Endothelial cell of umbilical vein (primary cell): ENCODE measurements around the gene FILIP1. TPM values are rescaled to one million over a fixed set of nuclear protein-coding genes. Genes with fewer than 3 reads are reported as not detected.

Source experiments
- BruUV-seq: library from RNA; stranded (reverse); fragments of 400-500 nt; replicated peaks from 2 replicates; lab custom pipeline; 2021; lab: Mats Ljungman, UMichigan
- CTCF ChIA-PET: fragments of 300-600, 350-600 bp; sonication (Branson Sonifier 250); formaldehyde crosslinking; loops from one replicate; lab custom pipeline; 2021; ENCODE audit warnings: antibody characterized with exemption, inconsistent platforms; lab: Charles Lee
- POLR2A ChIA-PET: fragments of 300-600, 350-600 bp; sonication (Branson Sonifier 250); formaldehyde crosslinking; loops from one replicate; lab custom pipeline; 2021; ENCODE audit warnings: antibody characterized with exemption, inconsistent platforms; lab: Charles Lee
- DNase-seq: peaks from one replicate; pipeline ENCODE4 v3.0.0-alpha.2; 2011; ENCODE audit warnings: low read depth, low spot score
- FAIRE-seq: peaks from 2 replicates; lab custom pipeline; 2011; peaks lifted over from hg19 to GRCh38; lab: Jason Lieb, UNC
- H2AFZ ChIP-seq: 2 replicates; pipeline ENCODE4 v1.6.0; 2012; ENCODE audit warnings: low read depth, low read length, control low read depth, inconsistent platforms
- H3K27ac ChIP-seq: 2 replicates; pipeline ENCODE4 v1.5.1; 2011; ENCODE audit warnings: low read depth, mild to moderate bottlenecking, control low read depth, low read length, moderate library complexity; ENCODE audit not compliant: insufficient read depth
- H3K27me3 ChIP-seq, 2 experiments: 2 replicates each; pipeline versions ENCODE4 v1.6.0 to v1.6.1; 2011; ENCODE audit warnings: low read length in 2 of 2, mixed read lengths in 1 of 2; ENCODE audit not compliant: control insufficient read depth in 2 of 2, insufficient read depth in 2 of 2
- H3K36me3 ChIP-seq, 2 experiments: 2 replicates in 1 of 2; 3 replicates in 1 of 2; pipeline ENCODE4 v1.5.1; 2011; ENCODE audit warnings: low read length in 2 of 2, mild to moderate bottlenecking in 1 of 2, moderate library complexity in 1 of 2; ENCODE audit not compliant: control insufficient read depth in 2 of 2, insufficient read depth in 2 of 2; ENCODE audit errors: extremely low read depth in 1 of 2
- H3K4me1 ChIP-seq: 3 replicates; pipeline ENCODE4 v1.5.1; 2011; ENCODE audit warnings: mild to moderate bottlenecking, low read length; ENCODE audit not compliant: control insufficient read depth, insufficient read depth; ENCODE audit errors: extremely low read depth
- H3K4me2 ChIP-seq: 2 replicates; pipeline ENCODE4 v1.6.1; 2011; ENCODE audit warnings: low read length, control low read depth, mixed read lengths; ENCODE audit not compliant: insufficient read depth
- H3K4me3 ChIP-seq, 3 experiments: fragments of 200-600 bp in 1 of 3; sonication (generic), shearing (Covaris generic) in 1 of 3; replicated peaks in 1 of 3; 2 replicates each; pipeline ENCODE4 v1.5.1; 2011 to 2016; ENCODE audit warnings: control low read depth in 3 of 3, low read length in 3 of 3, mild to moderate bottlenecking in 2 of 3, inconsistent platforms in 1 of 3, low read depth in 1 of 3, moderate library complexity in 1 of 3; ENCODE audit not compliant: insufficient read depth in 1 of 3
- H3K79me2 ChIP-seq: 2 replicates; pipeline ENCODE4 v1.6.0; 2012; ENCODE audit warnings: low read length, inconsistent platforms; ENCODE audit not compliant: control insufficient read depth, insufficient read depth
- H3K9ac ChIP-seq: replicated peaks from 2 replicates; pipeline ENCODE3; 2011; ENCODE audit warnings: low read length, control low read depth; ENCODE audit not compliant: insufficient read depth; ENCODE audit errors: extremely low read depth
- H3K9me1 ChIP-seq: replicated peaks from 3 replicates; pipeline ENCODE4 v1.6.0; 2011; ENCODE audit warnings: mild to moderate bottlenecking, low read length; ENCODE audit not compliant: control insufficient read depth, insufficient read depth; ENCODE audit errors: extremely low read depth
- H3K9me3 ChIP-seq: replicated peaks from 2 replicates; pipeline ENCODE4 v1.5.1; 2012; ENCODE audit warnings: low read length, inconsistent platforms; ENCODE audit not compliant: control insufficient read depth, insufficient read depth
- H4K20me1 ChIP-seq: replicated peaks from 2 replicates; pipeline ENCODE3; 2011; ENCODE audit warnings: mild to moderate bottlenecking, low read length; ENCODE audit not compliant: control insufficient read depth, insufficient read depth; ENCODE audit errors: extremely low read depth
- FOS ChIP-seq: IDR thresholded peaks from 2 replicates; pipeline ENCODE4 v1.6.1; 2011; ENCODE audit warnings: mild to moderate bottlenecking, low read length, moderate library complexity, borderline replicate concordance; ENCODE audit not compliant: insufficient read depth
- JUN ChIP-seq: IDR thresholded peaks from 2 replicates; pipeline ENCODE4 v1.6.1; 2011; ENCODE audit warnings: borderline replicate concordance, low read depth; ENCODE audit not compliant: insufficient read length, insufficient read depth
- POLR2A ChIP-seq: IDR thresholded peaks from 2 replicates; pipeline ENCODE4 v1.6.1; 2012; ENCODE audit warnings: low read depth, mild to moderate bottlenecking, control low read depth, low read length
- dilution Hi-C: fragments of 300-500 bp; cut with MboI; formaldehyde crosslinking; loops from one replicate; pipeline ENCODE4 v1.15.0; 2019; ENCODE audit warnings: low sequenced_read_pairs; ENCODE audit not compliant: extremely low pct_ligation_motif_present
- intact Hi-C: fragments of 100-400 bp; cut with micrococcal nuclease; formaldehyde crosslinking; loops from one replicate; pipeline ENCODE4 v1.10.0; 2022
- polyA plus RNA-seq, 4 experiments: library from polyadenylated mRNA; depleted of rRNA in 3 of 4; stranded (reverse) in 3 of 4; unstranded in 1 of 4; fragments of >200 nt; gene quantifications; 2 replicates each; pipeline versions ENCODE4 v1.2.1 to v1.2.3, GENCODE V29; 2011 to 2012; ENCODE audit warnings: missing spikeins in 1 of 4
- total RNA-seq: library from RNA; stranded (reverse); gene quantifications from 2 replicates; pipeline ENCODE4 v1.2.3, GENCODE V29; 2021
- TF ChIP-seq, protein P1 (sequence below), 2 donors: IDR thresholded peaks; 1 replicate in 1 of 2; 2 replicates in 1 of 2; pipeline ENCODE4 v1.5.1; 2011; ENCODE audit warnings: low read length in 2 of 2, mild to moderate bottlenecking in 2 of 2, moderate library complexity in 2 of 2, control low read depth in 1 of 2, inconsistent platforms in 1 of 2, low read depth in 1 of 2; ENCODE audit not compliant: insufficient read depth in 1 of 2; ENCODE audit errors: extremely low read depth in 1 of 2

FILIP1 gene
- total and polyA plus RNA-seq, 2 donors (not counting 3 experiments of a cell fraction or from before 2014, with no cell fraction given), result 2.8 to 13.7 TPM

- ChIA-PET CTCF (interaction anchor here (0.7 to 1.1 kb wide), 5 partner anchors 11 to 186 kb away, joined by 3 read pairs; no protein-coding TSS in a partner anchor), POLR2A (no interaction called here)
- no peaks in the 10 kb centered on the region for H3K79me2 ChIP-seq
- H4K20me1 ChIP-seq, result no peaks in the 10 kb centered on the region
- H3K9me1 ChIP-seq, result no peaks in the 10 kb centered on the region
- TF ChIP-seq POLR2A (no peak), FOS (peak; percentile 43), JUN (peak; percentile 50)
- H3K9ac ChIP-seq, result no peak overlapping the region
- BruUV-seq, result no TSS peak
- intact Hi-C loops, result no loop called here
- no peaks in the 10 kb centered on the region for H3K9me3 ChIP-seq
- H3K36me3 ChIP-seq, result no peaks in the 10 kb centered on the region
- peaks cover 24% of the 10 kb centered on the region for H3K4me1 ChIP-seq
- H3K4me3 ChIP-seq, result no peak overlapping the region
- dilution Hi-C loops, result no loop called here
- peak overlapping the region; percentile 28 for H3K27ac ChIP-seq
- DNase-seq, result peak; percentile 75
- FAIRE-seq, result no peak
- H2AFZ ChIP-seq, result peak overlapping the region; percentile 82
- H3K4me2 ChIP-seq, result peak overlapping the region; percentile 32
- no peaks in the 10 kb centered on the region for H3K27me3 ChIP-seq
Observed at GRCh38 chr6:75337835-75338580, 155.6 kb downstream of the FILIP1 start.

DNA sequence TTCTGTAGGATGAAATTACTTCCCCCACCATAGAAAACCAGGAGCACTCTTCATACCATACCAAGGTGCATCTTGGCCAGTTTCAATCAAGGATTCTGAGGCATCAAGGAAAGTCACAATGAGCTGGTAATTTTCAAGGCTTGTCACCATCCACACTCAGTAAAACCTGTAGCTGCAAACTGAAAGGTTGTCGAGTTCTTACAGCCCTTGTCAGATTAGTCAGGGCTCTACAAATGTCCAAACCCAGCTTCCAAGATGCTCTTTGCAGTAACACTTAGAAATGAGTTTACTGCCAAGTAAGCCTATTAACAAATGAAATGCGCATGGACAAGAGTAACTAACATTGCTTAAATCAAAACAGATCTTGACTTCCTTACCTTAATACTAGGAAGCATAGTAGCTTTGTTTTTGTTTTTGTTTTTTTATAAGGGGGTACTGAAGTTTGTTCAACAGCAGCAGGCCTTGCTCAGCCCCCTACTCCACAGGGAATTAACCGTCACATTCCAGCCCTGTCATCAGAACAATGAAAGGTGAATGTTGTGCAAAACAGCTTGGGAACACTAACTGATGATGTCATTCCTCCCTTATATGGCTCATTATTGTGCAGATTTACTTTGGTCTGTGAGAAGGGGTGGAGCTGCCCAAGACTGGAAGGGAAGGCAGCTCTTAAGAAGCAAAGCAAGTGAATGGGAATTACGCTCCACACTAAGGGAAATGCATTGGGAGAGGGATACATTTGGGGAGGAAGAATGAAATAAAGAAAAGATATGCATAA lies 159.1 kb downstream of the FILIP1 start:
- H3K27ac ChIP-seq, result peak overlapping the region; percentile 21
- no peaks in the 10 kb centered on the region for H4K20me1 ChIP-seq
- ChIA-PET CTCF (interaction anchor here (0.8 to 2.0 kb wide), 8 partner anchors 15 to 126 kb away, joined by 3 to 8 read pairs (median 4); no protein-coding TSS in a partner anchor), POLR2A (interaction anchor here (0.6 kb wide), 1 partner anchor 1647 kb away, joined by 3 read pairs; no protein-coding TSS in a partner anchor)
- peak overlapping the region; percentile 1 for H2AFZ ChIP-seq
- H3K9me3 ChIP-seq, result no peaks in the 10 kb centered on the region
- DNase-seq, result peak; percentile 93
- H3K9ac ChIP-seq, result peak overlapping the region; percentile 6
- dilution Hi-C loops, result no loop called here
- peak; percentile 82 for FAIRE-seq
- H3K79me2 ChIP-seq, result no peaks in the 10 kb centered on the region
- H3K9me1 ChIP-seq, result no peaks in the 10 kb centered on the region
- H3K4me1 ChIP-seq, result peaks cover 24% of the 10 kb centered on the region
- H3K4me2 ChIP-seq, result peak overlapping the region; percentile 10
- no peaks in the 10 kb centered on the region for H3K27me3 ChIP-seq
- no peaks in the 10 kb centered on the region for H3K36me3 ChIP-seq
- peak overlapping the region in 1 of 3 experiments; percentile 2 for H3K4me3 ChIP-seq
- intact Hi-C loops, result no loop called here
- TF ChIP-seq, protein P1, sequence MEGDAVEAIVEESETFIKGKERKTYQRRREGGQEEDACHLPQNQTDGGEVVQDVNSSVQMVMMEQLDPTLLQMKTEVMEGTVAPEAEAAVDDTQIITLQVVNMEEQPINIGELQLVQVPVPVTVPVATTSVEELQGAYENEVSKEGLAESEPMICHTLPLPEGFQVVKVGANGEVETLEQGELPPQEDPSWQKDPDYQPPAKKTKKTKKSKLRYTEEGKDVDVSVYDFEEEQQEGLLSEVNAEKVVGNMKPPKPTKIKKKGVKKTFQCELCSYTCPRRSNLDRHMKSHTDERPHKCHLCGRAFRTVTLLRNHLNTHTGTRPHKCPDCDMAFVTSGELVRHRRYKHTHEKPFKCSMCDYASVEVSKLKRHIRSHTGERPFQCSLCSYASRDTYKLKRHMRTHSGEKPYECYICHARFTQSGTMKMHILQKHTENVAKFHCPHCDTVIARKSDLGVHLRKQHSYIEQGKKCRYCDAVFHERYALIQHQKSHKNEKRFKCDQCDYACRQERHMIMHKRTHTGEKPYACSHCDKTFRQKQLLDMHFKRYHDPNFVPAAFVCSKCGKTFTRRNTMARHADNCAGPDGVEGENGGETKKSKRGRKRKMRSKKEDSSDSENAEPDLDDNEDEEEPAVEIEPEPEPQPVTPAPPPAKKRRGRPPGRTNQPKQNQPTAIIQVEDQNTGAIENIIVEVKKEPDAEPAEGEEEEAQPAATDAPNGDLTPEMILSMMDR (IDR thresholded peaks at IDR 0.05; ENCODE audit: extremely low read depth in 1 of 2, insufficient read depth in 1 of 2, low read depth in 1 of 2, low read length in 2 of 2), result no peak
- TF ChIP-seq JUN, result peak; percentile 93
- BruUV-seq, result TSS peak; percentile 75
